ENCODE results near the gene MRPL36.
"Not testable (repeated sequence)": the region's sequence is repeated elsewhere in the genome, so short reads cannot be mapped to it uniquely, and the experiment has no call there.

Gene MRPL36

DNA sequence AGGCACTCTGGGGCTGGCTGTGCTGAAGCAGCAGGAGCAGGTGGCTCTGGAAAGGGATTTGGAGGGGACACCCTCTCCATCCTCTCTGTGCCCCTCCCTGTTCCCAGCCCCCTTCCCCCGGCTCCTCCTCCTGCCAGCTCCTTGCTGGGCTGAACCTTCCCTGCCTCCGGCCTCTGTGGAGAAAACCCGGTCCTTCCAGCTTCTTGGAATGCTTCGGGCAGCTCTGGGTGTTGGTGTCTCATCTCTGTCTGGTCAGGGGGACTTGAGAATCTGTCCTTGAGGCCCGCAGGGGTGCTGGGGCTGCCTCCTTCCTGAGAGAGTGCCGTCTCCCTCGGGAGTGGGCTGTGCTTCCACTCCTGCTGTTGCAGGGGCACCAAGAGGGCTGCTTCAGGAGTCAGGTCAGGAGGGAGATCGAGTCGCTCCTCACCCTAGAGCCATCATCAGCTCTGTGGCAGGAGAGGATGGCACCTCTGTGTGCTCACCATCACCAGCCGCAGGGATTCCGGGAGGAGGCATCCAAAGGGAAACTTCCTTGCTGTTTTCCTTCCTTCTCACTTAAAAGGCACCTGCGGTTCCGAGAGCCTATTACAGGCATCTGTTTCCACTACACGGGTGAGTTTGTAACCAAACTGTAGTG, 32.2 kb upstream of the MRPL36 start:
- no peak for FAIRE-seq

DNA sequence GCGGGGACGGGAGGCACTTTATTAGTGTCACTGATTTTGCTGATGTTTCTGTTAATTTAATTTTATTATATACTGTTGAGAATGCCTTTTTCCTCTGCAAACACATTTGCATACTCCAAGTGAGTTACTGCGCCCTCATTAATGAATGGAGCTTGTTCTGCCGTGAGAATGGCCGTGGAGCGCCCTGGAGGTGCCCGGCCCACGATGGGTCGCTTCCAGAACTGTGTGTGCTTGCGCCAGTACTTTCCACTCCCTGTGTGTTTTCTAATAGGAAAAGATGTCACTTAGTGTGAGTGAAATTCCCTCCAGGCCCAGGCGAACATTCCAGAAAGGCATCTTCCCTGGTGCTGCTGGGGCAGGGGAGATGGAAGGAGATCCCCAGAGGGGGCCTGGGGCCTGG, 31.6 kb upstream of the MRPL36 start:
- FAIRE-seq: no peak

DNA sequence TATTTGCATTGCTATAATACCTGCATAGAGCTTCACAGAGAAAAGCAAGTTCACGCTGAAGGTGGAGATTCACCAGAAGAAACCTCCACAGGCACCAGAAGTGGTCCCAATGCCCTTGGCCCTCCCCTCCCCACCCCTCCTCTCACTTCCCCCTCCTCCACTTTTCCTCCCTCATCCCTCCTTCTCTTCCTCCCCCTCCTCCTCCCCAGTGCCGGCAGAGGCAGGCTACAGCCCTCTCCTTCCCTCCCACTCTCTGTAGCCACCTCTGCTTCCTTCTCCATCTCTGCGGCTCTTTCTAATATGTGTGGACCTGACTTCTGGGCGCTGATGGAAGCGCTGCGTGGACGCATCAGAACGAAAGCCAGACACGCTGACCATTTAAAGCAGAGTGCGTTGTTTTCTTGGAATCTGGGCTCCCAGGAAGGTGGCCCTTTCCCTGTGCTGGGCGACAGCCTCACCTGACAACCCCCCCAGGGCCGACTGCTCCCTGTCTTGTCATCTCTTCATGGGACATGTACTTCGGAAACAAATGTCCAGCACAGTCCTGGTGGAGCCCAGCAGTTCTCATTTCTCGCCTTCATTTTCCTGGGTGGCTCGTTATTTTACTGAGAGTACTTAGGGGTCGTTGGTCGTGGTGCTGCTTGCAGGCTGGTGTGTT, 31.1 kb upstream of the MRPL36 start:
- FAIRE-seq: no peak

DNA sequence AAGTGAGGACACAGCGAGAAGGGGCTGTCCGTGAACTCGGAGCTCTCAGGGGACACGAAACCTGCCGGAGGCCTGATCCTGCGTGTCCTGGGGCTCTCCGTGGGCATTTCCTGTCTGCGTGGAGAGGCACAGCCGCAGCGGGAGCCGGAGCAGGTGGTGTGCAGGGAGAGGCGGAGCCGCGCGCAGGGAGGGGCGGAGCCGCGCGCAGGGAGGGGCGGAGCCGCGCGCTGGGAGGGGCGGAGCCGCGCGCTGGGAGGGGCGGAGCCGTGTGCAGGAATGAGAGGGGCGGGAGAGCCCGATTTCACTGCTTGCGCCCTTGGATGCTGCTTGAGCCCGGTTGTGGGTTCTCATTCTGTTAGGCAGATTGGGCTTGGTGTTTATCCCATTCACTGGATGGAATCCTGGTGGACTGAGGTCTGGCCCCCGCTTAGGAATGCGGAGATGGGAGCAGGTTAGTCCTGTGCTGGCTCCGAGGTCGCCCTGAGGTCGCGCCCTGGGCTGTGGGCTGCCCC, 28.3 kb upstream of the MRPL36 start:
- no peak for FAIRE-seq

DNA sequence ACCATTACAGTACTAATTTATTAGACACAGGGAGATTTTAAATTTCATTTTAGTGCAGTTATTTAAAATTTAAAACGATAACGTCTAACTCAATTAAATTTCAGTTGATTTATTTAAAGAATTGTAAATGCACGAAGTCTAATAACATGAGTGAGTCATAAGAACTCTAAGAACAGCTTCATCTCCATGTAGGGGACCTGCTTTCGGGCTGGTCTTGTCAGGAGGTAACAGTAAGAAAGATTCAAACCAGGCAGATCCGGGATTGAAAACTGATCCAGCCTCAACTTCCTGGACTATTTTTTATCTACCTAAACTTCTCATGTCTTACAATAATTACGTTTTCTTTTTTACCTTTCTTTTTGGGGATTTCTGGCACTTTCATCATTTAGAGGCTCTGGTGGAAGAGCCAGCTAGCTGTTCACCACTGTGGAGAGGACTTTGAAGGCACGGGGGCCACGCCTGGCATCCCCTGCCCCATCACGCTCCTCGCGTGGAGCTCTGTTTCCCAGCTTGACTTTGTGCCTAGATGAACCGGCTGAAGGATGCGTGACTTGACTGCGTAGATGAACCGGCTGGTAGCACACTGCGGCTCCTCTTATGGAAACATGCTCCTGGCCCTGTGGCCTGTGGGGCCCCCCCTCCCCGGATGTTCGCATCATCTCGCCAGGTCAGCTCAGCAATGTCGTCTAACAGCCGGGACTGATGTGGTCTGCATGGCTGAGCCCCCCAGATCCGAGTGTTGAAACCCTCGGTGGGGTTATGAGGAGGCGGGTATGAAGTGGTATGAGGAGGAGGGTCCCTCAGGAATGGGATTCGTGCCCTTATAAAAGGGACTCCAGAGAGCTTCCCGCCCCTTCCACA, 27.6 kb upstream of the MRPL36 start:
- no peak for FAIRE-seq

DNA sequence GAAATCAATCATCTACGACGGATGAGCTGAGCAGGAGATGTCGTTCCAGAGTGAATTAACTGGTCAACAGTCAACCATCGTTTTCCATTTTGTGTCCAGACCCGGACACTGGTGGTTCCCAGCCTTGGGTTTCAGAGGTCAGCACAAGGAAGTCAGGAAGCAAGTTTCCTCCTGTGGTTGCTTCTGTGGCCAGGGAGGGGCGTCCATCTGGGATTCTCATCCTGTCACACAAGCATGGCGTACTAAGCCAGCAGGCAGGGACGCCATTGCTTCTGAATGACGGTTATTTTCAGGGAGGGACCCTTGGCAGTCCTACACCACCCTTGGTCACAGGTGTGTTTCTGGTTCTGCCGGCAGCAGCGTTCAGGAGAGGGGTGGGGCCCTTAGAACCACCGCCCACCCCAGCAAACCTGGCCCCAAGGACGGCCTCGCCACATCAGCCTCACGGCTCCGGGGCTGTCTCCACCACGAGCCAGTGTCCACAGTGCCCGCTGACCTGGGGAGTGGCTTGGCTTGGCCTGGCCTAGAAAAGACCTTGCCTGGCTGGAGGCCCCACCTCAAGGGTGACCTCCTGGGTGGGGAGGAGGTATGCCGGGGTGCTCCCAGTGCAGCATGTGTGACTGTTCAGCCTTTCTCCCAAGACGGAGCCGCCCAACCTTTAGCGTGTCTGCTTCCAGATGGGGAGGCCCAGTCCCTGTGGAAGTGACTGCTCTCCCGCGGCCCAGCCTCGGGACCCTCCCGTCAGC, 26.8 kb upstream of the MRPL36 start:
- FAIRE-seq: no peak

DNA sequence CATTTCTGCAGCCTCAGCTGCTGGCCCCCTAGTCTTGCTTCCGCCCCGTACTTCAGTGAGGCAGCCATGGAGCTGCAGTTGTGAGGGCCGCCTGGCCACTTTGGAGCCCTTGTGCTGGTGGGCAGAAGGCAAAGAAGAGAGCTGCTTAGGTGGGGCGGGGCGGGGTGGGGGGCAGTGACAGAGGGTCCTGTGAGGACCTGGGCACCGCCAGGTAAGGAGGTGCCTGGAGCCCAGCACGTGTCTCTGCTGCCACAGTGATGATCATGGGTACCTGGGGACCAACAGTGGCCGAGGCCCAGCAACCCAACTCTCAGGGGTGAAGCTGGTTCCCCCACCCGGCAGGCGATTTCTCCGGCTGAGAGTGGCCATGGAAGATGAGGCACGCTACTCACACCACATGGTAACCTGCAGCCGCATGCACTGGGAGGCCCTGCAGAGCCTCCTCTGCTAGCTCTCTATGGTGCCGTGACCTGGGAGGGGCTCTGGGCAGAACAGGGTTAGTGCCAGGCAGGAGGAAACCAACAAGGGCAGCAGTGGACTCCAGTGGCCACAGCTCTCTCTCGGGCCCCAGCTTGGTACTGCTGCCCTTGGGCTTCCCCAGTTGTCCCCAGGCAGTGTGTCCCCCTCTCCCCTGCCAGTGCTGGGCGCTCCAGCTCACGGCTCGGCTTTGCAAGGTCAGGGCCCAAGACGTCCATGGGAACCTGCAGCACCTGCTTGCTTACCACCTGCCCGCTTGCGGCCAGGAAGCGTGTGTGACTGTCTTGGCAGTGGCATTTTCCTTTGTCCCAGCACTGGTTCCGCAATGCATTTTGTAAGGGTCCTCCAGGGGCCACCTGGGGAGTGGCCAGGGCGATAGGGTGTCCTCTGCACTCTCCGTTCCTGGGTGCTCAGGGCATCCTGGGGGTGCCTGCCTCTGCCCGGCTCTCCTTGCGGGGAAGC, 25.5 kb upstream of the MRPL36 start:
- no peak for FAIRE-seq

DNA sequence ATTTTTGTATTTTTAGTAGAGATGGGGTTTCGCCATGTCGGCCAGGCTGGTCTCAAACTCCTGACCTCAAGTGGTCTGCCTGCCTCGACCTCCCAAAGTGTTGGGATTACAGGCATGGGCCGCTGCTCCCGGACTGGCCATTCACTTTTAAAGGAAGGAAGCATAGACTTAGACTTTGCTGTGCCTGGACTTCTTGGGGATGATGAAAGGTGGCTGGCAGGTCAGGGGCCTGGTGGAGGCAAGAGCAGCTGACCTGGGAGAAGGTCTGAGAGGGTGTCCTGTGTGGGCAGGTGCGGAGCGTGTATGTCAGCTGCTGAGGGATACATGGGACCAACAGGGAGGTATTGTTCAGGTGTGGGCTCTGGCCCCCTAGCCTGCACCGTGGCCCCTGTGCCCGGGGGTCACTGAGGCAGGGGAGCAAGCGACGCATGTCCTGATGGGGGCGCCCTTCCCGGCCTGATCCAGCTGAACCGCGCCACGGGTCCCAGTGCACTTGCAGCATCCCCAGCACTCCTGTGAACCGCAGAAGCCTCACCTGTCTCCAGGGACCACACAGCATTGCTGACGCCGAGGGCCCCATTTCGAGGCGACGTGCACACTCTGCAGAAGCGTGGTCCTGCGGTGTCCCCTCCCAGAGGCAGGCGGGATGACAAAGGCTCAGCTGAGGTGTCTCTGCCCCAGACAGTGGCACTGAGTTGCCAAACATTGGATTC, 24.6 kb upstream of the MRPL36 start:
- FAIRE-seq: no peak

DNA sequence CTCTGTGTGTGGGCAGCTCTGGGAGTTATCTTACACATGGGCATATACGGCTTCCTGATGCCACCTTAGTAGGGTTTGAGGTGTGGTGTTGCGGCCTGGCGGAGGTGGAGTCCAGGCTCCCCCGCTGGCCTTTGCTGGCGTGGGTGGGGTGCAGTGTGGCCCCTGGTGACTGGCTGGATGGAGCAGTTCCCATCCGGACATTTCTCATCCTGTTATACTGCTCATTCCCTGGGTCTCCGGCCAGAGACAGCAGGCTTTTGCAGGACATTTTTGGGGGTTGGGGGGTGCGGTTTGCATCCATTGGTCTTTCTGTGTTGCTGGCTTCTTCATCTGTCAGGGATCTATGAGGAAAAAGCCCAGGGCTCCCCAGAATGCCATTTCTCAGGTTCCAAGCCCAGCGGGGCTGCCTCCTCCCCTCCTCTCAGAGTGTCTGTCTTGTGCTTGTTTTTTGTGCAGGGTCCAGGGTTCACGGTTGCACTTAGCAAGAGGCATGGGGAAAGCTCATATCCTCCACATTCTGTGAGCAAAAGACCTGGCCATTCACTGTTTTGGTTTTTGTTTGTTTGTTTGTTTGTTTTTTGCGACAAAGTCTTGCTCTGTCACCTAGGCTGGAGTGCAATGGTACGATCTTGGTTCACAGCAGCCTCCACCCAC, 23.9 kb upstream of the MRPL36 start:
- FAIRE-seq: no peak

DNA sequence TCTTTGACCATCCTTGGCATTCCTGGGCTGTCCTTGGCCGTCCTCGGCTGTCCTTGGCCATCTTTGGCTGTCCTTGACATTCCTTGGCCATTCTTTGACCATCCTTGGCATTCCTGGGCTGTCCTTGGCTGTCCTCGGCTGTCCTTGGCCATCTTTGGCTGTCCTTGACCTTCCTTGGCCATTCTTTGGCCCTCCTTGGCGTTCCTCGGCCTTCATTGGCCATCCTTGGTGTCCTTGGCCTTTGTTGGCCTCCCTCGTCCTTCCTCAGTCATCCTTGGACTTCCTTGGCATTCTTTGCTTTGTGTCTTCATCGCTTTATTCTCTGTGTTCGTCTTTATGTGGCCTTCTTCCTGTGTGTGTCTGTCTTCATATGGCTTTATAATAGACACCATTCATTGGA, 22.2 kb upstream of the MRPL36 start:
- FAIRE-seq: no peak

DNA sequence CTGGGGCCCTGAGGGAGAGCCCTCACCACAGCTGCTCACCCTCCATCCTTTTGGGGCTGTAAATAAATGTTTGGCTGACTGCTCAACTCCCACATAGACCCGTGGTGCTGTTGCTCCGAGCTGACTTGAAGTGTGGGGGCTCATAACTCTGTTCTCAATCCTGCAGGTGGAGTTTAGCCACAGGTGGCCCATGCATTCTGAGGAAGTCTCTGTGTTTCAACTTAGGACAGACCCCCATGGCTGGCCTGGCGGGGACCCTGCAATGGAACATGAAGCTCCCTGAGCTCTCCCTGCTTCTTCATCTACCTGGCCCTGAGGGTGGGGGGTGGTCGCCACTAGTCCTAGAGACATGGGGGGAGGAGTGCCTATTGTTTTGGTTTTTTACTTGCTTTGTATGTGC, 21.3 kb upstream of the MRPL36 start:
- no peak for FAIRE-seq

DNA sequence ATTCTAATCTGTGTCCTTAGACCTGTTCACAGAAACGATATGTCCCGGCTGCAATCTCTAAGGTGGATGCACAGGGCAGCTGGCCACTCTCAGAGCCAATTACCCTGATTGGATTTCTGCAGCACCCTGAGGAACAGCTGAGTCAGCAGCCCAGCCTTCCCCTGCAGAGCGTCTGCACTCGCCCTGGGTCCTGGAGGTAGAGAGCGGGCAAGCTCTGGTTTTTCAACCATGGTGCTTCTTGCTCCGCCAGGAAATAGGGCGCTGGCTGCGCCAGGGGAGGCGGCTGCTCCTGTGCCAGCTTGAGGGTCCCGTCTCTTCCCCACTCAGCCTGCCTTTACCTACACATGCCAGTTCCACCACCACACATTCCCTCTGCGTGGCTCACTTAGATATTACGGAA, 20.7 kb upstream of the MRPL36 start:
- FAIRE-seq: no peak

DNA sequence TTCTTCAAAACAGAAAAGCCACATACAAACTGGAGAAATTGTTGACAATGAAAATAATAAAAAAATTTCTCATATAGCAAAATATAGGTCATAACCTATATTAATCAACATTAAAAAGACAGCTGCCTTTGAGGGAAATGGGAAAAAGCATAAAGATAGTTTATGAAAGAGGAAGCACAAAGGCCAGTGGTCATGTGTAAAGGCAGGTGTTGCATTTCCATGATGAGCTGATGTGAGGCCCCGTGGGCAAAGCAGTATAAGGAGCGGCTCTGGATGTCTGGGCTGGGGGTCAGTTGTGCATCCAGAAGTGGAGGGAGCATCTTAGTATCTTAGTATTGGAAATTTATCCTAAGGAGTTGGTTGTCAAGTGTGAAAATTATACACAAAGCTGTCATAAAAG, 19.8 kb upstream of the MRPL36 start:
- FAIRE-seq: no peak

DNA sequence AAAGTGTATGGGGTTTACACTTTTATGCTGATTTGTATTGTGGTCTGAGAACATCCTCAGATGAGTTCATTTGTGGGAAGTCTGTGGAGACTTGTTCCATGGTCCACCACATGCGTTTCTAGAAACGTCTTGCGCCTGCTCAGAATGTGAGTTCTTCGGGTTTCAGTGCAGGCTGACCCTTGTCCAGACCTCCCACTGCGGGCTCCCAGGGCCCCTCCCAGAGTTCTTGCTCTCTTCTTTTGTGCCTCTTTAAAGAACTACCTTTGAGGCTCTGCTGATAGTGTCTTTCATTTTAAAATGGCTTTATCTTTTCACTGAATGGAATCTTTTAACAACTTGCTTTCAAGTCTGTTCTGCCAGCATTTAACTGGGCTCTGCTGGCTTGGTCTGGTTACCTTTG, 19.1 kb upstream of the MRPL36 start:
- FAIRE-seq: no peak

DNA sequence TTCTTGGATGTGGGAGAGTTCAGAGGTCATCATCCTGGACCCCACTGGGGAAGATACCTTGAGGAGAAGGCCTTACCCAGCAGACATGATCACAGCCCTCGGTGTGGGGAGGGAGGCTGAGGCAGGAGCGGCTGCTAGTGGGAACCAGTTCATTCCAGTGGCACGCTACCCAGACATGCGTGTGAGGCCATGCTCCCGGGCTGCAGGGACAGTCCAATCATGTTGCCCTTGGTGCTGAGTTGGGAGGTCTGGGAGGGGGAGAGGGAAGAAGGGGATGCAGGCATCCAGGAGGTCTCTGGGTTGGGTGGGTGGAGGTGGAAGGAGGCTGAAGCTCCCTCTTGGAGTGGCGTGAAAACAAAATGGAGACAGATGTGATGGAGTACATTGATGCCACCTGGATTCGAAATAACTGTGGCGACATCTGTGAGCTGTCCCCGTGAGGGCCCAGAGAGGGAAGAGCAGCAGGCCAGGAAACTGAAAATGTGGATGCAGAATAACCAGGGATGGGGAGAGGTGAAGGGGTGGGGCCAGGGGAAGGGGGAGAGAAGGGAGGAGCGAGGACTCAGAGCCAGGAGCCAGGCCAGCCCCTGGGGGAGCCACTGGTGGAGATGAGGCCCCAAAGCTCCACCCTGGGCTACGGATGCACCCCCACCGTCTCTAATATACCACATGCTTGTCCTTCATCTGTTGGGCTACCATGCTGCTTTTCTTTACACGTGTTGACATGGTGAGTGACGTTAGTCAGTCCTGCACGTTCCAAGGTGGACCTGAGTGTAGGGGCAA, 17.8 kb upstream of the MRPL36 start:
- no peak for FAIRE-seq

DNA sequence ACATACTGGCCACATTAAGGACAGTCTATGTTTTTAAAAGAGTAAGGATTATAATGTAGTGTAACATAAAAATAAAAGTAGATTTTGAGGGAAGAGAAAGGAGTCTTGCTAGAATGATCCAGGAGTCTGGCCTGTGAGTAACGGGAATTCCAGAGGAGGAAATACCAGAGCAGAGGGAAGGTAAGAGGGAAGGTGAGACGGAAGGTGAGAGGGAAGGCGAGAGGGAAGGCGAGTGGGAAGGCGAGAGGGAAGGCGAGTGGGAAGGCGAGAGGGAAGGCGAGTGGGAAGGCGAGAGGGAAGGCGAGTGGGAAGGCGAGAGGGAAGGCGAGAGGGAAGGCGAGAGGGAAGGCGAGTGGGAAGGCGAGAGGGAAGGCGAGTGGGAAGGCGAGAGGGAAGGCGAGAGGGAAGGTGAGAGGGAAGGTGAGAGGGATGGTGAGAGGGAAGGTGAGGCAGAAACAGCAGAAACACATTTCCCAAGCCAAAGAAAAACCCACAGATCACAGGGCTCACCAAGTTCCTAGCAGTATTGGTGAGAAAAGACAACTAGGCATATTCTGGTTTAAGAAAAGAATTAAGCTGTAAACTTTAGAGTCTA, 17.0 kb upstream of the MRPL36 start:
- not testable (repeated sequence) for FAIRE-seq

DNA sequence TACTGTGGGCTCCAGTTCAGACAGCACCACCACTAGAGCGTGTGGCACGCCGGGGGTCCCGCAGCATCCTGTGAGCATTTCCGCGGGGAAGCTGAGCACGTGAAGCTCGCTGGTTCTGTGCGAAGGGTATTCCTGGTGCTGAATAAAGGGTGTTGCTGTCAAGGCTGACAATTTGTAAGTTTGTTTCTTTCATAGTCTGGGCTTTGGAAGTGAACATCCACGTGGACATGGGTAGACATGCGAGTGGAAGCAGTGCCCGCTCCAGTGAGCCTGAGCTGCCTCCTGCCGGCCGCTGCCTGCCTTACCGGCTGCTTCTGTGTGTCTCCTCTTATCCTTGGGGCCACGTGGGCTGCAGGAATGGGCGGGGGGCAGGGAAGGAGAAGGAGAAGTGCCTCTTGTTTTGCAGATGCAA, 16.2 kb upstream of the MRPL36 start:
- FAIRE-seq: no peak

DNA sequence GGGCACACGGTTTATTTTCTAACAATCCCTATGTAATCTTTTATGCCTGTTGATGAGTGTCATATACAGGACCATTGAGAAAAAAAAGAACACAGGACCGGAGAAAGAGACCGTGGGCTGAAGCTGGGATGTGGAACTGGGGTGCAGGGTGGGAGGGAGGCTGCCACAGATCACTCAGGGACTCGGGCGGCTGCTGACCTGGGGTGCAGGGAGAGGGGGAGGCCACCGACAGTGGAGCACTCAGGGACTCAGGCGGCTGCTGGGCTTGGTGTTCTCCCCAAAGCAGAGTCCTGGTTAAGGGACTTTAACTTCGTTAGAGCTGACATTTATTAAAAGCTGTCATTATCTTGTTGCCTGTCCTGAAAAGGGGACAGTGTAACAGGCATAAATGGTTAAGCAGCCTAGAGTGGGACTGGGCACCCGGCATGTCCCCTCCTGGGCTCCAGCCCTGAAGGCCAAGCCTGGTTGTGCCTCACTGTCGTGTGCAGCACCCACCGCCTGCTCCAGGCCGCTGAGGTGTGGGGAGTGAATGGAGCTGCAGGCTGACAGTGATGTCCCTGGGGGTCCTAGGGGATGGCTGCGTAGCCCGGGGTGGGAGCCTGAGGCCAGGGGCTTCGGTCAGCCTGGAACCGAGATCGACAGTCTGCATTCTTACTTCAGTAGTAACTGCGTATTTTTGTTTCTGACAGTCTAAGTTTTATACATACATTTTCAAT, 15.6 kb upstream of the MRPL36 start:
- no peak for FAIRE-seq
